GM18499 (cell line): ENCODE data around the gene SLC1A4.
"Not testable (repeated sequence)": the region's sequence is repeated elsewhere in the genome, so short reads cannot be mapped to it uniquely, and the experiment has no call there.

ENCODE experiments used
- ATAC-seq: cut with Tn5 transposase; IDR thresholded peaks from one replicate; pipeline ENCODE4 v1.9.1; 2021; ENCODE audit warnings: moderate number of reproducible peaks; ENCODE audit not compliant: insufficient read depth, unreplicated experiment

The SLC1A4 gene

DNA sequence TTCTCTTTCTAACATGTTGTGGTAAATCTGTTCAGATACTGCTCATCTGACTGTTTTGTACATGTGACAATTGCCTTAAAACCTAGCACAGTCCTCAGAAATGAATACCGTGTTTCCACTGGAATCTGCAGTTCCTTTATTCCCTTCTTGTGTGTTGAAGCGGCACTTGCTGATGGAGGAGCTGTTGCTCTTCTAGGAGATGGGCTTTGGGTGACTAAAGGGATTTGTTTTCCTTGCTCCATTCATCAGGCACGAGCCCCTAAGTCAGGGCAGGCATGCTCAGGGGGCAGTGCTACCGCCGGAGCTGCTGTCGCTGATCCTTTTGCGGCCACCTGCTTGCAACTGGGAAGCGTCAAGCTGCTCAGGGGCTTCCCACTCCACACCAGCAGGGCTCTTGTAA, 34.5 kb downstream of the SLC1A4 start:
- ATAC-seq, result no peak

DNA sequence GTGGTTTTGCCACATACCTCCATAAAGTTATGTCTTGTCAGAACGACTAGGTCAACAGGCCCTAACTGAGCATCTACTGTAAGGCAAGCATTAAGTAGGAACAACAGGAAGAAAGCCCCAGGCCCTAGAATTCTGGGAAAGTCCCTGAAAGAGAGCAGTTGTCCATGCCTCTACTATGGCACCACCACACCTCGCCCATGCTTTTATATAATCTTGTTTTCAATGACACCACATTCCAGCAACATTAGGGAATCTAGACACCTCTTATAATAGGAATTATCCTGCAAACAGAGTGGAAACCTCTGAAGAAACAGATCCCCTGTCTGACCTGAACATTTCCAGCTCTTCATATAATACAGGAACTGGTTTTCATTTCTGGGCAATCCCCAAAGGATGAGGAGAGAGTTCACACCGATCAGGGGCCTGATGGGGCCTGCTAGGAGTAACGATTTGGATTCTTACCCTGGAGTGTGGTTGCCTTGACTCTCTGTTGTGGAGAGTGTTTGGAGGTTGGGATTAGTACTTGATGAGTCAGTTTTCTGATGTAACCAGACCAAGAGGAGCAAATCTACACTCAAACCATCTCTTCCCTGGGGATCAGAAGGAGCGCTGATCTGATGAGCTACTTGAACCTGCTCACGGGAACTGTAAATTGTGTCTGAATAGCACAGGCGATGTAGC, 35.1 kb downstream of the SLC1A4 start:
- no peak for ATAC-seq

DNA sequence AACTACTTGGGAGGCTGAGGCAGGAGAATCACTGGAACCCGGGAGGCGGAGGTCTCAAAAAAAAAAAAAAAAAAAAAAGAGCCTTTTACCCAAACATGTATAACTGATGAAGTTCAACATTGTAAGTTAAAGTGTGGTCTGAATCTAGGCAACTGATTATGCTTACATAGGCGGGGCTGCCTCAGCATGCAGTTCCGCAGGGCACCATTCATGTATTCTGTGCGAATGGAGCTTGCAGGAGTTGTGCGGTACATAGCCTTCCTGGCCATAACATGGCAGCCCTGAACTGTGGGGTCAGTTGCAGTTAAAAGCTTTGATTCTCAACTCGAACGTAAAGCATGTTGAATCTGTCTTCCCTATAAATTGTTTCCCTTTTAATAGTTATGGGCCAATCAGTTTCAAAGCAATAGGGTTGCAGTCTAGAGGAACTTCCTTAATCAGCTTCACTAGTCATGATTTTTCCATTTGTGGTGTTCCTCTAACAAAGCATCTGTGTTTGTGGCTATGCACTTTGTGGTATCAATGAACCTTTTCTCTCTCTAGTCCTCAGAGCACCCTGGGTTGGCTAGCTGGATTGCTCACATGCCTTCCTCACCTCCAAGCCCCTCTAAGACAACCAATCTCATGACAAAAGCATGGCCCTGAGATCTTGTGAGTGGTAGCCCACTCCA, 36.4 kb downstream of the SLC1A4 start:
- no peak for ATAC-seq

DNA sequence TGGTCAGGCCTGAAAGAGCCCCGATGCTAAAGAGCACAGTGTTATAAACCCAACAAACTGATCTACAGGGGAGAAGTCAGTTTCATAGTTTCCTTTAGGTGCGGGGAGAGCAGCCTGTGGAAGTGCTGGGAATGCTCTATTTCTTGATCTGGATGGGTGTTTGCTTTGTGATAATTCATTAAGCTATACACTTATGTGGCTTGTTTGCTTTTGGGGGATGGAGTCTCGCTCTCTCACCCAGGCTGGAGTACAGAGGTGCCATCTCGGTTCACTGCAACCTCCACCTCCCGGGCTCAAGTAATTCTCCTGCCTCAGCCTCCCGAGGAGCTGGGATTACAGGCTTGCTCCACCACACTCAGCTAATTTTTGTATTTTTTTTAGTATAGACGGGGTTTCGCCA, 37.0 kb downstream of the SLC1A4 start:
- ATAC-seq, result no peak

DNA sequence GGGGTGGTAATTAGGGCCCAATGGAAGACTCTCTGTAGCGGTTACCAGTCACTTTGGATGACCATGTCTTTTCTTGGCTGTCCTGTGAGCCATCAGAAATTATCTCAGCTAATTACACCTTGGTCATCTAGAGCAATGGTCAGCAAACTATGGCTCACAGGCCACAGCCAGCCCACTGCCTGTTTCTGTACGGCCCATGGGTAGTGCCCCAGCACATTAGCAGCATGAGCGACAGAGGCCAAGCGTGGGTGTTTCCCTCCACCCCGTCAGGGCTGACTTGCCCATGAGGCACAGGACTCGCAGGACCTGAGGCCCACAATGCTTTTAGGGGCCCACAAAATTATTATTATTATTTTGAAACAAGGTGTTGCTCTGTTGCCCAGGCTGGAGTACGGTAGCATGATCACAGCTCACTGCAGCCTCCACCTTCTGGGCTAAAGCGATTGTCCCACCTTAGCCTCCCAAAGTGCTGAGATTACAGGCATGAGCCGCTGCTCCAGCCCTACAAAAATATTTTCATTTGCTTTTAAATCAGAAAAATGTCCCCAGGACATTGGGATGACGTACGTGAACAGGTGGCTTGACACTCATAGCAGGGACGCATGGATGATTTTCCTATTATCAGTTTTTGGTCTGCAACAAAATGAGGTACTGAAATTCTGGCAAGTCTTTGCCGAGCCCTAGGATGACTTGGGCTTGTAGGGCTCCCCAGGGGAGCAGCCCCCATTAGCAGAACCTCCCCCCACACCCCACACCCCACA, 37.7 kb downstream of the SLC1A4 start:
- ATAC-seq, result no peak

DNA sequence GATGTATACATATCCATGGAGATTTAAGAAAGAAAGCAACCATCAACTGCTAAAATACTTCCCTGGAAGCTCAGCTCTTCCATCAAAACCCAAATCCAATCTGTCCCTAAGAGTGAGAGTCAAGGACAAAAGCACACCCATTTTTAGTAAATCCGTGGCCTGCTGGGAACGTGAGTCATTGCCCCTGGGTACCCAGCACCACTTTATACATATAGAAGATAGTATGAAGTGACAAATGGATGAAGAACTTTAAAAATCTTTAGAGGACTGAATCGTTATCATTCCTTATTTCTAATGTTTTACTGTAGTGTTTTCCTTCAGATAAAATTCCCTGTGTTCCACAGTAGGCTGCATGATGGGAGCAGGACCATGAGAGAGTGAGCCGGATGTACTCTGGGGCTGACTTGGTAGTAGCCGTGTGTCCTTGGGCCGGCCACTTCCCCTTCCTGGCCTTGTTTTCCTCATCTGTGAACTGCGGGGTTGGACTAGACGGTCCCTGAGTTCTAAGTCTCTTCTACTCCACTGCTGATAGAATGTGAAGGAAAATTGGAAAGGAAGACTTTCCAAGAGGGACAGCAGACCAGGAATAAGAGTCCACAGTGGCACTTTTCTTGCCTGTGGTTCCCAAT, 38.5 kb downstream of the SLC1A4 start:
- ATAC-seq, result no peak

DNA sequence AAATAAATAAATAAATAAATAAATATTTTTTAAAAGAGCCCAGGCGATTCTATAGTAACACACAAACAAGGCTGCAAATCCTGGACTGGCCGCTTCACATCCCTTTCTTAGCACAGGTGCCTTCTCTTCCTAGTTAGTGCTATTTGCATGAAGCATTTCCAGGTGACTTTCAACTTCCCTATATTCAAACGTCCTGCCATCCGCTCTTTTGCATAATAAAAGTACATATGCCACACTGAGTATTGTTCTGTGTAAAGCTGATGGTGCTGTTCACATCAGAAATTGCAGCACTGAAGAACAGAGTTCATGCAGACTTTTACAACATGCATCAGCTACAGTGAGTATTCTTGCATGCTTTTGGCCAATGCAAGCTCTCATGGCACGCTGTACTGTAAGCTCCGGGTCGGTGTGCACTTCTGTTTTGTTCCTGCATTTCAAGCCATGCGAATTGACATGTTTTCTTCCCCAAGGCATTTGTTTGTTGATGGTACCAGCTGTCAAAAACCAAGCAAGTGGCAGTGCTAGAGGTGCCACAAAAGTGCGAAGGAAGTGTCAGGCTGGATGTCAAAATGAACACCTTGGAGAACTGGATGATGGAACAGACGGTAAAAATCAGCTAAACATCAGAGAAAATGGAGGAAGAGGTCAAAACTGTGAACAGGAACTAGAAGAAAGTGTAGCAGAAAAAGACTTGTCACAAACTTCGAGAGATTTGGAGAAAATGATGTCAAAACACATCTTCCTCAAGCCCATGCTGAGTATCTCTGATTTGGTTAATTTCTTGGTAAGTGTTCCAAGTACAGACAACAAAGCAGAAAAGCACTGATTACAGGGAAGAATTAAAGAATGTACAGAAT, 41.5 kb downstream of the SLC1A4 start:
- no peak for ATAC-seq

DNA sequence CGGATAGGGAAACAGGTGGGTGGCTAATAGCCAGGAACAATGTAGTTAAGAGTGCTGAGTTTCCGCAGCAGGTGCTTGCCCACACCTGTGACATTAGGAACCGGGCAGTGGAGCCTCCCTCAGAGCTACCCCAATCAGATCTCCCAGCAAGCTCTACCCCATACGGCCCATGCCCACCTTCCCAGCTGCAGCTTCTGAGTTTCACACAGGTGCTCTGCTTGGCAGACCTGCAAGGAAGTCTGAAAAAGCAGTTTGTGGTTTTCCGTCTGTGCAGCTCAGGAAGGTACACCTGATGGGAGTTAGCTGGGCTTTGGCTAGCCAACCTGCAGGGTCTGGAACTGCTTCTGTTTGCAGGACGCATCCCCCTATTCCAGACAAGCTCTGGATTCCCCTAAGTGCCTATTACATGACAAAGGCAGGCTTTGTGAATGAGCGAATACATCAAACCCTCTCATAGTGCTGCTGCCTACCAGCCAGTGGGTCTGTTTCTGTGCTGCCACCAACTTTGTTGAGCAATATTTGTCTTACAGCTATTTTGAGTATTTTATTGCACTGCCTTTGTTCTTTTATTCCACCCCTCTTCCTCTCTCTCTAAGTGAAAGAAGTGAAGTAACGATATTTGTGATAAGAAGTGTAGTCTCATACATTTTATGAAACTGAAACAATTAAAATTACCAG, 42.3 kb downstream of the SLC1A4 start:
- no peak for ATAC-seq

DNA sequence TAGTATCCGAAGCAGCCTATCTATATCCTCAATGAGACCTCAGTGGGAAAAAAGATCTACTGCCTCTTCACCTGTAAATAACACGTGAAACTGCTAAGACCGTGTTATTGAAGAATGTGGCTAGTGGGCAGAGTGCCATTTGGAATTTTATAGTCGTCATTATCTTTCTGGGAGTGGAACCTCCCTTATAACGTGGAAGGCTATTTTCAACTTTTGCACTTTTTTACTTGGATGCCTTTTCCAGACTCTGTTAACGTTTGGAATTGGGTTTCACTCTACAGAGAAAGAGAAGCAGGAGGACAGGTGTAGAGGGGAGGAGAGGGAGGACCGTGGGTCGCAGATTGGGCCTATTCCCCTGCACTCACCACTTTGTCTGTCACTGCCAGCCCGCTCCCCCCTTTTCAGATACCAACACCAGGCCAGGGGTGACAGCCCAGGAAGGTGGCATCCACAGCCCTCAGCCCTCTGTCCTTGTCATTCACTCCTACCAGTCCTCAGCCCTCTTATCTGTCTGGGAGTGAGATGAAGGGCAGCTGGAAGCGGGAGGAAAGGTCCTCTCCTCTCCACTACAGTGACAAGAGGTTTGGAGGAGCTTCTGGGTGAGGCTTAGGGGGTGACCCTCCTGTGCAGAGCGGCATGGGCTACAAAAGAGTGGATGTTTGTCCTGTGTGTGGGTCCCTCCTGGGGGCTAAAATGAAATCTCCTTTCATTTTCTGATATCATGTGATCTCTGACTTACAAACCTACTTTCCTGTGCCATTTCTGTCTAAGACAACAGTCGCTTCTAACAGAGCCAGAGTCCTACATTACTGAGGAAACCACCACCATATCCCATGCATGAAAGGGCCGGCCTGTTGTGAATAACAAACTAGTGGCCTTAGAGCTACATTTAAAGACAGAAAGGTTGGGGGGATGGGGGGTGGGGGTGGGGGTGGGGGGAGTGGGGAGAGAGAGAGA, 43.1 kb downstream of the SLC1A4 start:
- no peak for ATAC-seq

DNA sequence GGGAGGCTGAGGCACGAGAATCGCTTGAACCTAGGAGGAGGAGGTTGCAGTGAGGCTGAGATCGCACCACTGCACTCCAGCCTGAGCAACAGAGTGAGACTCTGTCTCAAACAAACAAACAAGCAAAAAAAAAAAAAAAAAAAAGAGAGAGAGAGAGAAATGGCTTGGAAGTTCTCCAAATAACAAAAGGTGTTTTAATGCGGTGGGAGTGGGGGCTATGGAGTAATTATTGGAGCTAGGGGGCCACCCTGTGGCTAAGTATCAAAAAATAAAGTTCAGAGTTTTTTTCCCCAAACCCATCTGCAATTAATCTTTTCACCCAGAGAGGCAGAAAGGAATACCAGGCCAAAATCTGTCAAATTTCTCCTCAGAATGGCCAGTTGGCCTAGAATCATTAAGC, 44.0 kb downstream of the SLC1A4 start:
- no peak for ATAC-seq

DNA sequence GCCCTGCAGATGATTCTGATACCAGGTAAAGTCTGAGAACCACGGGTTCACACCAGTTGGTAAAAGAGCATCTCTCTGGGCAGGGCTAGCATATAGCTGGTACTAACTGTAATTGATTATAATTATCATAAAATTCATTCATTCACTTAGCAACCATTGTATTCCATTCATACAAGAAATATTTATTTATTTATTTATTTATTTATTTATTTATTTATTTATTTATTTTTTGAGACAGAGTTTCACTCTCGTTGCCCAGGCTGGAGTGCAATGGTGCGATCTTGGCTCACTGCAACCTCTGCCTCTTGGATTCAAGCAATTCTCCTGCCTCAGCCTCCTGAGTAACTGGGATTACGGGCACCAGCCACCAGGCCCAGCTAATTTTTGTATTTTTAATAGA, 44.5 kb downstream of the SLC1A4 start:
- ATAC-seq, result not testable (repeated sequence)

DNA sequence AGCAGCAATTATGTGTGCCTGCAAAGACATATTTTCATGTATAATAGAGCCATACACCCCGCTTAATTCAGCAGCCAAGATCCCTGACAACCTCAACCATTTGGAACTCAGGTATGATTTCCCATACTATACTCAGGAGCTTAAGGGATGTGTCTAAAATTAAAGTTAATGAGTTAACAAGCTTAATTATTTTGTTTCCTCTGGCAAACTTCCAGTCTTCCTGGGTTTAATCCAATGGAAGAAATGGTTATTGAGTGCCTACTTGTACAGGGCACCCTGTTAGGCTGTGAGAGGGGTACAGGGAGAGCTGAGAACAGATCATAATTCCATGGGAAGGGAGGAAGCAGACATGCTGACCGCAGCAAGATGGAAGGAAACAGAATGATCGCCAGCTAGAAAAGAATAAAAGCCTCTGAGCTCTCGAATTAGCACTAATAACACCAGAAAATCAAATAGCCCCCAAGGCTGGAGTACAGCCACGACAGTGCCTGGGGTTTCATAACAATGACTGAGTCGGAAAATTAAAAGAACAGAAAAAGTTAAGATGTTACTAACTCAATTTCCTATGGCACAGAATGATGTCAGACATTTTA, 46.2 kb downstream of the SLC1A4 start:
- no peak for ATAC-seq

DNA sequence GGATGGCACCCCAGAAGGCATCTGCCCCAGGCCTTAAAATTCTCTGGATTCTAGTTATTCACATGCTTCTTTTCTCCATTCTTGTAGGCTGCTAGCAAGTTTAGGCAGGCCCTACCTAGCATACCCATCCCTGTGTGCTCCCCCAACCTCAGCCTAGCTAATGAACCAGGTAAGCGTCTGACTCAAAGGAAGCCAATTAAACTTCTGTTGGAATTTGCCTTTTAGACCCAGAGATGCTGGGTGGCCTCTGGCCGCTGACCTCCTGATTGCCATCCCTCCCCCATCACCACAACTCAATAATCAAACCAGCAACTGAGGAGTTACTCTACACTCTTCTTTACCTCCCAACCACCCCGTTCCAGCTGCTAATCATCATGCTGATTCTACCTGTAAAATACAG, 48.0 kb downstream of the SLC1A4 start:
- ATAC-seq, result no peak

DNA sequence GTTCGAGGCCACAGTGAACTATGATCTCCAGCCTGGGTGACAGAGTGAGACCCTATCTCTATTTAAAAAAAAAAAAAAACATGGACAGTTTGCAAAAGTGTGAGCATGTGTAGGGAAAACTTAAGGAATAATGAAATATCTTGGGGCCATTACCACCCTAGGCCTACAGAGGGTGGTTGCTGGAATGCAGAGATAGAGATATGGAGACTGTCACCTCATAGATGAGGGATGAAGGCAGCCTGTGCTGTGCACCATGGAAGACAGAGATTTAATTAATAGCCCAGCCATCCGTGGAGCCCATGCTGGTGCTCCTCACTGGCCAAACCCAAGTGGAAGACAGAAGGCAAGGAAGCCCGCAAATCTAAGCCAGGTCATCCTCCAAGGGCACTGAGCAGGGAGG, 50.4 kb downstream of the SLC1A4 start:
- no peak for ATAC-seq

DNA sequence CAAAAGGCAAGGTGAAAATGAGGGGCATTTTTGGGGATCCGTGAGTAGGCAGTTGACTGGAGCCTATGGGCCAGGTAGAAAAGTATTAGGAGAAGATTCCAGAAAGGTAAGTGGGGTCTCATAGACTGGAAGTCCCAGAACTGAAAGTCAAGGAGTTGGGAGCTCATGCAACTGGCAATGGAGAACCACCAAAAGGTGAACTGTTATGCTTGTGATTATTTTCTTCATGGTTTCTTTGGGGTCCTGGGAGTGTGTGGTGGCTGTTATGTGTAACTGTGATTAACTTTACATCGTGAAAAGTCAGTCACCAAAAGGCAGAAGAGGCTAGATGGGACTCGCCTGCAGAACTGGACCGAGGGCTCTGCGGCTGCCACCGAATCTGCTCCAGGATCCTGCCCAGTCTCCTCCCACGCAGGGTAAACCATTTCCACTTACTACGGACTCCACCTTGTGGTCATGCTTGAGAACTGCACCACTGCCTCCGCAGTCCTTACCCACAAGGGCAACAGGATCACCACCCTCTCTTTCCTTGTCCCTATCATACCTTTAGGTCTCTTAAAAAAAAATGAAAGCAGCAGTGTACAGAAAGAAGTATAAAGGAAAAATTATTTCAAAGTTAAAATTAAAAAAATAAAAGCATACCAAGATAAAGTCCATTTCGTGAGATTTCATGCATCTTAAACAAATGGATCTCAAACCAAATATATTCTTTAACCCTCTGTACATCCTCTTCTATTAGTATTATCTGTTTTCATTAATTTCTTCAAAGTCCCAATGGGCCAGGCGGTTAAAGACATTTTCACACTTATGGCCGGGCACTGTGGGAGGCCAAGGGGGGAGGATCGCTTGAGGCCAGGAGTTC, 51.4 kb downstream of the SLC1A4 start:
- no peak for ATAC-seq

DNA sequence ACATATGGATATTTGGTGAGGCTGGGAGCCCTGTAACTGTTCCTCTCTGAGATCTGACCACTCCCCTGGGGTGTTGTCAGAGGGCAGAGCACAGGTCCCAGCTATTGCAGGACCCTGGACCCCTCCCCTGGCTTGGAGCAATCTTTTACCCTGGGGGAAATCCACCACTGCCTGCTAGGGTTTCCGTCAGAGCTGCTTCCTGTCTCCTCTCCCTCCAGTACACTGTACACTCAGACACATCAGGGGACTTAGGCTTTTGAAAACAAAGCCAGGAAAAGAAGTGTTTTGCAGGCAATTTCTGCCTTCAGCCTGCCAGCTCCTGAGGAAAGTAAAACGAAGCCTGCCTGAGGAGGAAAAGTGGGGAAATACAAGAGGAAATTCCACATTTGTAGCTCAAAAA, 53.8 kb downstream of the SLC1A4 start:
- no peak for ATAC-seq

DNA sequence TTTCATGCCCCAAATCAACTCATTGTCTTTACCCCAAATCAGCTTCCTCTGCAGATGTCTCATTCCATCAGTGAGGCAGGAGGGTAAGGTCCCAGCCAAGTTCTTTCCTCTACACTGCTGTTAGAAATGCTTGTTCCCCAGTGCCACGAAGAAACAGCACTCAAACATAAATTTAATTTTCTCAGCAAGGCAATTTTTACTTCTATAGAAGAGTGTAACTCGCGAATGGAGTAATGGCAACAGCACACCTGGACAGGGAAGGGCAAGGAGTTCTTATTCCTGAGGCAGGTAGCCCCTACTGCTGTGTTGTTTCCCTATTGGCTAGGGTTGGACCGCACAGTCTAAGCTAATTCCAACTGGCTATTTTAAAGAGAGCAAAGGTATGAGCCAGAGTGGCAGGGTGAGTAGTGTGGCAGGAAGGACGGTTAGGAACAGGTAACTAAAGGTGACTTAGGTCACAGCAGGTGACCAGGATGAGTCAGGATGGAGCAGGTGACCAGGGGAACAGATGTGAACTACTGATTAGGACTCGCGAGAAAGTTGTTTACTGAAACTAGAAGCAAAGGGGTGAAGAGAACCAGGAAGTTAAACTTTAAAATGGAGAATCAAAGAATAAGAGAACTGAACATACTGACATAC, 55.0 kb downstream of the SLC1A4 start:
- no peak for ATAC-seq
